Right kidney (tissue), 1 donor: ENCODE measurements around the gene WWP2.
A peak's percentile ranks its signal among the peaks of the same experiment; 100 is the strongest.

ENCODE experiments used
- DNase-seq: peaks from one replicate; pipeline ENCODE4 v3.0.0-alpha.2; 2016

WWP2 gene

GRCh38 chr16:69859105-69859989, 97.2 kb downstream of the WWP2 start:
- no peak for DNase-seq

GRCh38 chr16:69860233-69861231, 98.4 kb downstream of the WWP2 start:
- DNase-seq = no peak

DNA sequence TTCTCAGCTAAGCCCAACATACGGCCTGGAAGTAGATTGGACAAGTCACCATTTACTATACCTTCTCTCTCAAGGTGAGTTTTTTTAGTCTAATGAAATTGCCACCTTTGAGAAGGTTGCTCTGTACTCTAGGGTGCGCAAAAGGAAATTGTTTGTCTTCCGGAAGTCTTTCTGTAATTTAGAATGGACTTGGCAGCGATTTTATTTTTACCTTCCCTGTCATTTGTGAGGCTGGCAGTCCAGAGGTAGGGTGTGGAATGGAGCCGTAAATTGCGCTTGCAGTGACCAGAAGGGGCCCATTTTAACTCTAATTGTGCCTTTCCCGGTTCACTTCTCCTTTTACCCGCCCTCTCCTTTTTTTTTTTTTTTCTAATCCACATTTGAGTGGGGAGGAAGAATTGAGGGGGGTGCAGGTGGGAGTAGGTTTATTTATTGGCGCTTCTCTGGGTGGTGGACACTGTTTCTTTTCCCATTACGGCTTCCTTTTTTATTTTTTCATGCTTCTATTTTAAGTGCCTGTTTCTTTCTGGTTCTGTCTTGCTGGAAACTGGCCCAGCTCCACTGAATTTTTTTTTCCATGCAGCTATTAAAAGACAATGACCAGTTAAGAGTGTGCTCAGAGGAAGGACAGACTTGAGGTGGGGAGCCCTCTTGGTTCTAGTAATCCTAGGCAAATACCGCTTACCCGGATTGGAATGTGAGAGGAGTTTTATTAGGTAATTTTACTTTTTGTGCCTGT, 99.3 kb downstream of the WWP2 start:
- DNase-seq = peak; percentile 37

DNA sequence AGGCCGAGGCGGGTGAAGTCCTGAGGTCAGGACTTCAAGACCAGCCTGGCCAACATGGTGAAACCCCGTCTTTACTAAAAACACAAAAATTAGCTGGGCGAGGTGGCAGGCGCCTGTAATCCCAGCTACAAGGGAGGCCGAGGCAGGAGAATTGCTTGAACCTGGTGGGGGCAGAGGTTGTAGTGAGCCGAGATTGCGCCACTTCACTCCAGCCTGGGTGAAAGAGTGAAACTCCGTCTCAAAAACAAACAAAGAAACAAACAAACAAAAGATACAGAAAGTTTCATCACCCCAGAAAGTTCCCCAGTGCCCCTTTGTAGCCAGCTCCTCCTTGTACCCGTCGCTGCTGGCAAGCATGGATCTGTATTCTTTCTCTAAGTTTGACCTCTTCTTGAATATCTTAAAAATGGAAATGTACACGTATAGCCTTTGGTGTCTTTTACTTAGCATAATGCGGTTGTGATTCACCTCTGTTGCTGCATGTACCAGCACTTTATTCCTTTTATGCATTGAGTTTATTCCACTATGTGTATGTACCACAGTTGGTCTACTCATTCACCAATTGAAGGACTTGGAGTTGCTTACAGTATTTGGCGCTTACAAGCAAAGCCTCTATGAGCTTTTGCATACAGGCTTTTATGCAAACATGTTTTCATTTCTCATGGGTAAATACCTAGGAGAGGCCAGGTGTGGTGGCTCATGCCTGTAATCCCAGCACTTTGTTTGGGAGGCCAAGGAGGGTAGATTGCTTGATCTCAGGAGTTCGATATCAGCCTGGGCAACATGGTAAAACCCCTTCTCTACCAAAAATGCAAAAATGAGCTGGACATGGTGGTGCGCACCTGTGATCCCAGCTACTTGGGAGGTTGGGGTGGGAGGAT, 101.5 kb downstream of the WWP2 start:
- DNase-seq = no peak

- no peak for DNase-seq
Observed at GRCh38 chr16:69865701-69866100, 103.6 kb downstream of the WWP2 start.

- DNase-seq = no peak
Observed at GRCh38 chr16:69867784-69868560, 105.8 kb downstream of the WWP2 start.

- DNase-seq = no peak
Observed at GRCh38 chr16:69870761-69871160, 108.6 kb downstream of the WWP2 start.

- DNase-seq = no peak
Observed at GRCh38 chr16:69871708-69872107, 109.6 kb downstream of the WWP2 start.

- DNase-seq = no peak
Observed at GRCh38 chr16:69872888-69873287, 110.8 kb downstream of the WWP2 start.

DNA sequence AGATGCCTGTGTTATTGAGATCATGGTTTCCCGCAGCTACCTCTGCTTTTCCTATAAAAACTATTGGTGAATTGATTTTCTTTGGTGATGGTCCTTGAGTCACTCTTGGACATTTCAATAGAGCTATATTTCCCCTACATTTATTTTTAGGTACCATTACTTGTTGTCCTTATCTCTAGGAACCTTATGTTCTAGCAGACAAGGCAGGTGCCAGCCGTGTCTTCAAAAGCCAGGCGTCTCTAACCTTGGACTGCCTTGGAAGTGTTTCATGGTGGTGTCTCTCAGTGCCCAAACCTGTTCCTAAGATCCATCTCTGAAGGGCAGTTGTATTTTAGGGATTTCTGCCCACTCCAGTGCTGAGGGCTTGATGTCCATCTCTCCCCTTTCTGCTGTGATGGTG, 111.7 kb downstream of the WWP2 start:
- DNase-seq = no peak

DNA sequence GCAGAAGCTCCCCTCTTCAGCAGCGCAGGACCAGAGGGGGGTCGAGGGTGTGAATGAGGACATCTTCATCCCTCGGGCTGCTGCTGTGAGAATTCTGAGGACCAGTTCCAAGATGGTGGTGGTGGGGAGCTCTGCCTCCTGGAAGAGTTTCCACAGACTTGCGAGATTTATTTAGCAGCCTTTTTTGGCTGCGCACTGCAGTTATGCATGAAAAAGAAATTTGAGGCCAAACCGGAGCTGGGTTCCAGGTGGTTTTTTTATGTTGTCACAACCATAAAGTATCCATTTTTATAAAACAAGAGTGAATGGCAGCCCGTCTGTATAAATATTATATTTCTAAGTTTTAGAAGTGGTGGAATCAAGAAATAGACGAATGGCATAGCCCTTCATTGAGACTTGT, 112.1 kb downstream of the WWP2 start:
- no peak for DNase-seq

DNA sequence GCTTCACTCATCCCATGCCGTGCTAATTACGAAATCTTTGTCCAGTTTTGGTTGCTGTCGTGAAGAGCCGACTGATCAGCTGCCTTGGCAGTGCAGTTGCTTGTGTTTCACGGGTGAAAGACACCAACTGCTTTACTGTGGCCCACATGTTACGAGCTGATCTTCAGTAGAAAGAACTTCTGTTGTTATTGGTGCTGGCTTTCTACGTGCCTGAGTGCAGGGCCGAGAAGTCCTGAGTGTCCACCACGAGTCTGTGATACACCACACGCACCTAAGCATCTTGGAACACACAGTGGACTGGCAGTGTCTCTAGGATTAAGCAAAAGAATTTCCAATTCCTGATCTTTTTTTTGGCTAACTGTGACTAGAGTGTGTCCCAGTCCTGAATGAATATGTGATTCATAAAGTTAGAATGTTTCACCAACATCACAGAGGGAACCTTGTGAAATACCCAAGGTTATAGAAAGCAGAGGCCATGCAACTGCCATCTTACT, 118.6 kb downstream of the WWP2 start:
- DNase-seq = no peak

DNA sequence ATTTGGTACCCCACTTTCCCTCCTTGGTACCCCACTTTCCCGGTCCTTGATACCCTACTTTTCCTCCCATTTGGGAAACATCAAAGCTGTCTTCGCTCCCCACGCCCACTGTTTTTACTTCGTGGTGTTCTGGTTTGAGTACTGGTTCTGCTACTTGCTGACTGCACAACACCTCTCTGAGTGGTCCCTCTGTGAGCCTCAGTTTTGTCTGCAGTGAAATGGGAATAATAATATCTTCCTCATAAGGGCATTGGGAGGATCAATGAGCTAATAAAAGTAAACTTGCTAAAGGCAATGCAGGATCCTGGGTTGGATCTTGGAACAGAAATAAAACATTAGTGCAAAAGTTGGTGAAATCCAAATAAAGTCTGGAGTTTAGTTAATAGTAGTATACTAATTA, 119.0 kb downstream of the WWP2 start:
- no peak for DNase-seq

- DNase-seq = no peak
Observed at GRCh38 chr16:69883744-69884143, 121.6 kb downstream of the WWP2 start.

DNA sequence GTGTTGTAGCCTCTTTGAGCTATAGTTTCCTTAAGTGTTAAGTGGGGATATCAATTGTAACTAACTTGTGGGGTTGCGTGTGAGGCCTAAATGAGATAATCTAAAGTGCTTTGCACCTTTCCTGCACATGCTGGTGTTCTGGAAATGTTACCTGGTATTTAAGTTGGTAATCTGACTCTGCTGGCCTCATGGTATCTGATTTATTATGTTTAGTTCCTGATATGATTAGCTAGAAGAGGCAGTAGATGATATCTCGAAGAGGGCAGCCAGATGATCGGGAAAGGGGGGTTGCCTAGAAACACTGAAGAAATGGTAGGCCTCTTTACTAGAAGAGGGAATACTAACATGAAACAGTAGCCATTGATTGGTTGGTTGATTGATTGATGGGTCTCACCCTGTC, 123.6 kb downstream of the WWP2 start:
- no peak for DNase-seq

- DNase-seq = no peak
Observed at GRCh38 chr16:69886726-69887125, 124.6 kb downstream of the WWP2 start.

GRCh38 chr16:69888005-69888590, 126.0 kb downstream of the WWP2 start:
- DNase-seq = peak; percentile 57

GRCh38 chr16:69889295-69889964, 127.3 kb downstream of the WWP2 start:
- DNase-seq = no peak
